H1 (cell line): ENCODE measurements around the gene COL8A1. TPM values are rescaled to one million over a fixed set of nuclear protein-coding genes. Genes with fewer than 3 reads are reported as not detected.

Experiments
- CTCF ChIA-PET: fragments of 300-600 bp; sonication (Branson Sonifier 250); formaldehyde crosslinking; loops from one replicate; lab custom pipeline; 2021; ENCODE audit not compliant: partially characterized antibody; lab: Charles Lee
- POLR2A ChIA-PET: fragments of 300-600 bp; sonication (Branson Sonifier 250); formaldehyde crosslinking; loops from one replicate; lab custom pipeline; 2021; ENCODE audit warnings: inconsistent platforms; ENCODE audit not compliant: partially characterized antibody; lab: Charles Lee
- DNase-seq, 2 experiments: peaks; one replicate each; pipeline versions ENCODE4 v3.0.0 to v3.0.0-alpha.2; 2010 to 2022; ENCODE audit warnings: low spot score in 2 of 2, low read depth in 1 of 2, mixed read lengths in 1 of 2
- FAIRE-seq: peaks from 2 replicates; lab custom pipeline; 2011; peaks lifted over from hg19 to GRCh38; lab: Jason Lieb, UNC
- H2AFZ ChIP-seq: 2 replicates; pipeline ENCODE4 v1.8.1; 2012; ENCODE audit warnings: low read length, inconsistent platforms
- H2AK5ac ChIP-seq: 2 replicates; pipeline ENCODE4 v1.6.1; 2013; ENCODE audit warnings: low read depth, low read length
- H2BK120ac ChIP-seq: replicated peaks from 2 replicates; pipeline ENCODE3; 2013; ENCODE audit warnings: low read depth, low read length, inconsistent platforms
- H2BK12ac ChIP-seq: 2 replicates; pipeline ENCODE4 v1.6.1; 2013; ENCODE audit warnings: low read depth, low read length
- H2BK15ac ChIP-seq: 2 replicates; pipeline ENCODE4 v1.6.1; 2013; ENCODE audit warnings: low read length
- H2BK20ac ChIP-seq: 2 replicates; pipeline ENCODE4 v1.6.1; 2013; ENCODE audit warnings: low read length
- H2BK5ac ChIP-seq: 2 replicates; pipeline ENCODE4 v1.6.1; 2013; ENCODE audit warnings: low read depth, low read length
- H3K14ac ChIP-seq: 2 replicates; pipeline ENCODE4 v1.6.1; 2013; ENCODE audit warnings: inconsistent platforms; ENCODE audit not compliant: insufficient read length
- H3K18ac ChIP-seq: 2 replicates; pipeline ENCODE4 v1.6.1; 2013; ENCODE audit warnings: low read length; ENCODE audit errors: extremely low read depth
- H3K23ac ChIP-seq: 2 replicates; pipeline ENCODE4 v1.6.1; 2013; ENCODE audit warnings: inconsistent platforms; ENCODE audit not compliant: insufficient read length
- H3K23me2 ChIP-seq: 2 replicates; pipeline ENCODE4 v1.6.1; 2013; ENCODE audit warnings: low read depth, low read length
- H3K27ac ChIP-seq: 2 replicates; pipeline ENCODE4 v1.6.1; 2011; ENCODE audit warnings: low read depth, low read length, inconsistent platforms
- H3K27me3 ChIP-seq, 4 experiments: replicated peaks in 1 of 4; 1 replicate in 1 of 4; 2 replicates in 3 of 4; pipeline versions ENCODE4 v1.6.1 to v1.8.1; 2011 to 2013; ENCODE audit warnings: low read length in 3 of 4, mild to moderate bottlenecking in 3 of 4, inconsistent platforms in 2 of 4, mixed read lengths in 2 of 4, moderate library complexity in 1 of 4; ENCODE audit not compliant: control insufficient read depth in 3 of 4, insufficient read depth in 3 of 4; ENCODE audit errors: extremely low read depth in 1 of 4
- H3K36me3 ChIP-seq, 4 experiments: 2 replicates each; pipeline versions ENCODE4 v1.6.1 to v1.8.1; 2011 to 2013; ENCODE audit warnings: mild to moderate bottlenecking in 4 of 4, low read length in 3 of 4, moderate library complexity in 2 of 4, control low read depth in 1 of 4, inconsistent platforms in 1 of 4; ENCODE audit not compliant: insufficient read depth in 4 of 4, control insufficient read depth in 2 of 4
- H3K4ac ChIP-seq: replicated peaks from 2 replicates; pipeline ENCODE3; 2013; ENCODE audit warnings: low read length, low read depth, mixed read lengths, inconsistent platforms; ENCODE audit not compliant: insufficient read length
- H3K4me1 ChIP-seq, 4 experiments: replicated peaks in 1 of 4; 1 replicate in 1 of 4; 2 replicates in 3 of 4; pipeline versions ENCODE4 v1.6.1 to v1.8.1; 2011 to 2013; ENCODE audit warnings: low read length in 3 of 4, inconsistent platforms in 2 of 4, mixed read lengths in 1 of 4; ENCODE audit not compliant: insufficient read depth in 4 of 4, control insufficient read depth in 3 of 4
- H3K4me2 ChIP-seq, 2 experiments: 2 replicates each; pipeline versions ENCODE4 v1.6.1 to v1.8.1; 2011 to 2013; ENCODE audit warnings: low read depth in 2 of 2, low read length in 2 of 2, control low read depth in 1 of 2, inconsistent platforms in 1 of 2, mild to moderate bottlenecking in 1 of 2; ENCODE audit not compliant: insufficient read depth in 1 of 2
- H3K4me3 ChIP-seq, 4 experiments: fragments of 200-600, 300-600 bp in 1 of 4; sonication (generic), shearing (Covaris generic), sonication (Bioruptor Twin) in 1 of 4; 2 replicates each; pipeline versions ENCODE4 v1.5.1 to v1.8.1; 2011 to 2016; ENCODE audit warnings: low read length in 4 of 4, low read depth in 3 of 4, control low read depth in 2 of 4, inconsistent platforms in 2 of 4, mild to moderate bottlenecking in 2 of 4, mixed read lengths in 1 of 4, moderate library complexity in 1 of 4; ENCODE audit not compliant: insufficient read depth in 2 of 4; ENCODE audit errors: extremely low read depth in 1 of 4
- H3K56ac ChIP-seq: replicated peaks from 2 replicates; pipeline ENCODE3; 2013; ENCODE audit warnings: low read depth, mild to moderate bottlenecking, mixed read lengths, low read length, inconsistent platforms; ENCODE audit not compliant: insufficient read length
- H3K79me1 ChIP-seq: 2 replicates; pipeline ENCODE4 v1.6.1; 2013; ENCODE audit warnings: low read depth, low read length, control low read depth
- H3K79me2 ChIP-seq, 2 experiments: 2 replicates each; pipeline versions ENCODE4 v1.6.1 to v1.8.1; 2012 to 2013; ENCODE audit warnings: low read length in 2 of 2, mild to moderate bottlenecking in 2 of 2, inconsistent platforms in 1 of 2; ENCODE audit not compliant: insufficient read depth in 2 of 2, control insufficient read depth in 1 of 2
- H3K9ac ChIP-seq, 4 experiments: replicated peaks in 1 of 4; 1 replicate in 1 of 4; 2 replicates in 3 of 4; pipeline versions ENCODE4 v1.6.1 to v1.8.1; 2011 to 2013; ENCODE audit warnings: low read depth in 3 of 4, low read length in 3 of 4, control low read depth in 2 of 4, mild to moderate bottlenecking in 2 of 4, moderate library complexity in 2 of 4, inconsistent platforms in 1 of 4; ENCODE audit errors: extremely low read depth in 1 of 4
- H3K9me3 ChIP-seq, 2 experiments: 2 replicates each; pipeline versions ENCODE4 v1.6.1 to v1.8.1; 2012 to 2013; ENCODE audit warnings: mild to moderate bottlenecking in 2 of 2, moderate library complexity in 2 of 2, control low read depth in 1 of 2, inconsistent platforms in 1 of 2, low read depth in 1 of 2, low read length in 1 of 2, mixed read lengths in 1 of 2; ENCODE audit not compliant: insufficient read depth in 2 of 2
- H4K20me1 ChIP-seq, 2 experiments: replicated peaks in 1 of 2; 2 replicates each; pipeline versions ENCODE3 to v1.8.1; 2011 to 2013; ENCODE audit warnings: inconsistent platforms in 2 of 2, low read length in 2 of 2, mild to moderate bottlenecking in 1 of 2; ENCODE audit not compliant: insufficient read depth in 2 of 2, control insufficient read depth in 1 of 2
- H4K5ac ChIP-seq: 2 replicates; pipeline ENCODE4 v1.6.1; 2013; ENCODE audit warnings: low read length, low read depth, mixed read lengths, inconsistent platforms; ENCODE audit not compliant: insufficient read length
- H4K8ac ChIP-seq: 2 replicates; pipeline ENCODE4 v1.8.0; 2013; ENCODE audit warnings: mild to moderate bottlenecking, moderate library complexity, low read length, inconsistent platforms; ENCODE audit not compliant: insufficient read depth; ENCODE audit errors: extremely low read depth
- H4K91ac ChIP-seq: replicated peaks from 2 replicates; pipeline ENCODE3; 2013; ENCODE audit warnings: low read length, mixed read lengths, inconsistent platforms; ENCODE audit not compliant: insufficient read length
- CHD2 ChIP-seq: IDR thresholded peaks from 2 replicates; pipeline ENCODE4 v1.6.1; 2012; ENCODE audit warnings: low read length, improper control_type of control experiment
- GTF2F1 ChIP-seq: IDR thresholded peaks from 2 replicates; pipeline ENCODE4 v1.6.1; 2012; ENCODE audit warnings: low read depth, low read length, improper control_type of control experiment, borderline replicate concordance
- JUN ChIP-seq: IDR thresholded peaks from 2 replicates; pipeline ENCODE4 v1.6.1; 2011; ENCODE audit warnings: low read depth, mild to moderate bottlenecking, improper control_type of control experiment, low read length
- JUND ChIP-seq: IDR thresholded peaks from 2 replicates; pipeline ENCODE4 v1.6.1; 2011; ENCODE audit warnings: mild to moderate bottlenecking, improper control_type of control experiment, low read length
- KDM1A ChIP-seq: fragments of 200-600, 300-600 bp; sonication (generic); IDR thresholded peaks from 2 replicates; pipeline ENCODE4 v1.7.1; 2016; ENCODE audit warnings: mild to moderate bottlenecking, low read length, borderline replicate concordance
- NRF1 ChIP-seq: IDR thresholded peaks from 2 replicates; pipeline ENCODE4 v1.6.1; 2011; ENCODE audit warnings: mild to moderate bottlenecking, low read depth, low read length, improper control_type of control experiment
- PHF8 ChIP-seq: fragments of 200-600 bp; sonication (generic); conservative IDR thresholded peaks from 2 replicates; pipeline ENCODE4 v1.7.1; 2012; ENCODE audit warnings: low read depth, mild to moderate bottlenecking, inconsistent platforms, low read length, moderate library complexity
- RXRA ChIP-seq: IDR thresholded peaks from 2 replicates; pipeline ENCODE4 v1.6.1; 2011; ENCODE audit warnings: low read depth, mild to moderate bottlenecking, low read length, moderate library complexity; ENCODE audit not compliant: insufficient read depth
- SIN3A ChIP-seq, 2 experiments: IDR thresholded peaks in 1 of 2; conservative IDR thresholded peaks in 1 of 2; 2 replicates each; pipeline ENCODE4 v1.6.1; 2011 to 2012; ENCODE audit warnings: low read length in 2 of 2, improper control_type of control experiment in 1 of 2, low read depth in 1 of 2, mild to moderate bottlenecking in 1 of 2
- TAF1 ChIP-seq: IDR thresholded peaks from 2 replicates; pipeline ENCODE4 v1.6.1; 2011; ENCODE audit warnings: mild to moderate bottlenecking, low read depth, low read length
- TBP ChIP-seq: IDR thresholded peaks from 2 replicates; pipeline ENCODE4 v1.6.1; 2011; ENCODE audit warnings: low read depth, low read length, improper control_type of control experiment
- TCF12 ChIP-seq: IDR thresholded peaks from 2 replicates; pipeline ENCODE4 v1.6.1; 2011; ENCODE audit warnings: low read depth, mild to moderate bottlenecking, low read length
- USF2 ChIP-seq: IDR thresholded peaks from 2 replicates; pipeline ENCODE4 v1.6.1; 2011; ENCODE audit warnings: low read length, improper control_type of control experiment
- WGBS, 2 experiments: shearing (Covaris generic) in 1 of 2; methylation state at CpG; one replicate each; pipeline versions ENCODE4 v1.1.6 to v1.1.7; 2013 to 2015; ENCODE audit warnings: low lambda C conversion rate in 2 of 2, mixed read lengths in 2 of 2, inconsistent platforms in 1 of 2, low coverage in 1 of 2, missing lambda C conversion rate in 1 of 2; ENCODE audit not compliant: insufficient replicate concordance in 2 of 2, insufficient coverage in 1 of 2, insufficient read length in 1 of 2; ENCODE audit errors: extremely low coverage in 1 of 2, missing lambda C conversion rate in 1 of 2; 5-methylcytosine and 5-hydroxymethylcytosine counted together
- polyA plus RNA-seq, 7 experiments: library from polyadenylated mRNA; depleted of rRNA in 3 of 7; stranded (reverse) in 5 of 7; unstranded in 2 of 7; fragments of >200 nt in 5 of 7; fragments of 200-250 nt in 2 of 7; gene quantifications; 1 replicate in 5 of 7; 2 replicates in 1 of 7; 4 replicates in 1 of 7; pipeline versions ENCODE4 v1.2.1 to v1.2.3, GENCODE V29; 2011 to 2013; ENCODE audit warnings: missing spikeins in 2 of 7, mixed read lengths in 2 of 7
- total RNA-seq: library from RNA; stranded (reverse); fragmentation: NEBNext Ultra II Directional; extraction: Animal tissue kit (Norgen Biotek cat#: 25700); gene quantifications from 2 replicates; pipeline ENCODE4 v1.2.1, GENCODE V29; 2021

The COL8A1 gene
- total and polyA plus RNA-seq, 2 of the 8 experiments (the other 6 are each of a cell fraction or from before 2014, with no cell fraction given) = 0.21 to 1.2 TPM

DNA sequence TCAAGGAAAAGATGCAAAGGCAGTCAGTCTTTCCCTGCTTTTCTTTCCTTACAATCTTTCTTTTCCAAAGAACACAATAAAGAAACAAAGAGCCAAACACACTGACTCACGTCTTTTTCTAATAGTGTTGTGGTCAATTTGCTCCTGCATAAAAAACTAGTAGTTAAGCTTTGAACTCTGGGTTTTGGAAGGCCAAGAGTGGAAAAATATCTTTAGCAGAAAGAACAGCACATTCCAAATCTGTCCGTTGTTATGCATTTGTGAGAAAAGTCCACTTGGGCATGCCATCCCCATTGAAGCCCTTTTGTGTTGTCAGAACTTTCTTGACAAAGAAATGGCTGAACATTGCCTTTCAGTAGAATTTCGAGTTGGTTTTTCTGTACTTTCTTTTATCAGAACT, 18.2 kb downstream of the COL8A1 start:
- WGBS, 2 experiments = 72% methylated on average over 3 of the region's 3 CpGs; no CpG with 5 or more reads in 1 of the 2 experiments
- no peak for DNase-seq
- no peak overlapping the region for H3K27ac ChIP-seq
- no peak for TF ChIP-seq TBP
- no peak for TF ChIP-seq TAF1
- TF ChIP-seq NRF1 = no peak
- TF ChIP-seq KDM1A = no peak
- TF ChIP-seq JUND = no peak
- no peak for TF ChIP-seq GTF2F1
- TF ChIP-seq RXRA = no peak
- no peak for TF ChIP-seq SIN3A (conservative IDR thresholded peaks at IDR 0.05 in 1 of 2, IDR thresholded peaks at IDR 0.05 in 1 of 2; ENCODE audit: low read depth in 1 of 2, low read length in 2 of 2)
- TF ChIP-seq TCF12 = no peak
- no peak for TF ChIP-seq PHF8
- TF ChIP-seq USF2 = no peak
- TF ChIP-seq JUN = no peak
- no peak for TF ChIP-seq CHD2

More for the DNA sequence above, 18.2 kb downstream of the COL8A1 start:
- H2BK15ac ChIP-seq = no peak overlapping the region
- ChIA-PET POLR2A (no interaction called here), CTCF (interaction anchor here (1.4 to 9.1 kb wide), 3 partner anchors 9 to 12 kb away, joined by 3 to 49 read pairs (median 7); no protein-coding TSS in a partner anchor)
- no peaks in the 10 kb centered on the region for H3K27me3 ChIP-seq
- H3K14ac ChIP-seq = no peak overlapping the region
- H3K18ac ChIP-seq = no peak overlapping the region
- H3K56ac ChIP-seq = no peak overlapping the region
- no peaks in the 10 kb centered on the region for H3K23me2 ChIP-seq
- H3K4ac ChIP-seq = no peak overlapping the region
- no peak for FAIRE-seq
- H3K4me3 ChIP-seq = no peak overlapping the region
- no peaks in the 10 kb centered on the region for H3K4me1 ChIP-seq
- no peak overlapping the region for H2BK12ac ChIP-seq
- no peaks in the 10 kb centered on the region for H3K9me3 ChIP-seq
- H3K9ac ChIP-seq = no peak overlapping the region
- no peak overlapping the region for H3K4me2 ChIP-seq
- H3K79me2 ChIP-seq = no peaks in the 10 kb centered on the region
- H3K23ac ChIP-seq = no peak overlapping the region
- no peak overlapping the region for H4K5ac ChIP-seq
- H2BK20ac ChIP-seq = no peak overlapping the region
- no peak overlapping the region for H4K8ac ChIP-seq
- no peak overlapping the region for H2BK120ac ChIP-seq
- H2BK5ac ChIP-seq = no peak overlapping the region
- no peaks in the 10 kb centered on the region for H4K20me1 ChIP-seq
- H4K91ac ChIP-seq = no peak overlapping the region
- H3K79me1 ChIP-seq = no peaks in the 10 kb centered on the region
- no peaks in the 10 kb centered on the region for H3K36me3 ChIP-seq
- no peak overlapping the region for H2AK5ac ChIP-seq
- H2AFZ ChIP-seq = 0 out of 2 replicates have a peak overlapping the region, but pooled peaks have one; percentile 28
